Measurements from ENCODE around the gene PLG. TPM values are rescaled to one million over a fixed set of nuclear protein-coding genes. Genes with fewer than 3 reads are reported as not detected.
"Not testable (repeated sequence)": the region's sequence is repeated elsewhere in the genome, so short reads cannot be mapped to it uniquely, and the experiment has no call there.

The PLG gene
- total RNA-seq, 4 donors from 2014 or later = not detected

GRCh38 chr6:160781298-160781697, 79.3 kb downstream of the PLG start:
- no peak for TF ChIP-seq CTCF (IDR thresholded peaks at IDR 0.05)
- intact Hi-C loops (cut with DNase I; ENCODE audit: low total_unique reads) = no loop called here
- WGBS, 2 donors = 86% methylated on average over 4 of the region's 4 CpGs
- no peak overlapping the region for H3K4me3 ChIP-seq (ENCODE audit: low read depth, poor library complexity, severe bottlenecking)
- no peak for DNase-seq (ENCODE audit: low spot score in 2 of 2)

GRCh38 chr6:160782228-160782627, 80.2 kb downstream of the PLG start:
- intact Hi-C loops (cut with DNase I; ENCODE audit: low total_unique reads) = no loop called here
- no peak overlapping the region for H3K4me3 ChIP-seq (ENCODE audit: low read depth, poor library complexity, severe bottlenecking)
- WGBS, 2 donors = 72 to 85% methylated on average over 1 of the region's 1 CpG
- no peak for TF ChIP-seq POLR2A (IDR thresholded peaks at IDR 0.05)
- DNase-seq (ENCODE audit: low spot score in 2 of 2) = no peak

GRCh38 chr6:160783741-160784140, 81.7 kb downstream of the PLG start:
- intact Hi-C loops (cut with DNase I; ENCODE audit: low total_unique reads) = no loop called here
- TF ChIP-seq CTCF (IDR thresholded peaks at IDR 0.05) = no peak
- no peak for TF ChIP-seq POLR2A (IDR thresholded peaks at IDR 0.05)
- DNase-seq (ENCODE audit: low spot score in 2 of 2) = no peak
- H3K4me3 ChIP-seq (ENCODE audit: low read depth, poor library complexity, severe bottlenecking) = no peak overlapping the region
- WGBS, 2 donors = 54 to 60% methylated on average over 7 of the region's 7 CpGs

GRCh38 chr6:160788126-160788525, 86.1 kb downstream of the PLG start:
- DNase-seq (ENCODE audit: low spot score in 2 of 2); intact Hi-C loops (cut with DNase I; ENCODE audit: low total_unique reads); H3K4me3 ChIP-seq (ENCODE audit: low read depth, poor library complexity, severe bottlenecking): not testable (repeated sequence)
- 40 to 49% methylated on average over 3 of the region's 3 CpGs for WGBS, 2 donors

- intact Hi-C loops (cut with DNase I; ENCODE audit: low total_unique reads) = no loop called here
- TF ChIP-seq CTCF (IDR thresholded peaks at IDR 0.05) (no peak), POLR2A (IDR thresholded peaks at IDR 0.05) (no peak)
- 60 to 64% methylated on average over 4 of the region's 4 CpGs for WGBS, 2 donors
- no peak overlapping the region for H3K4me3 ChIP-seq (ENCODE audit: low read depth, poor library complexity, severe bottlenecking)
- no peak for DNase-seq (ENCODE audit: low spot score in 2 of 2)
Measured at GRCh38 chr6:160788806-160789205, 86.8 kb downstream of the PLG start.

GRCh38 chr6:160789263-160790027, 87.4 kb downstream of the PLG start:
- WGBS, 2 donors = 59 to 88% methylated on average over 6 to 9 of the region's 9 CpGs
- no peak overlapping the region for H3K4me3 ChIP-seq (ENCODE audit: low read depth, poor library complexity, severe bottlenecking)
- DNase-seq (ENCODE audit: low spot score in 2 of 2) = no peak

More at GRCh38 chr6:160789263-160790027, 87.4 kb downstream of the PLG start:
- no peak for TF ChIP-seq CTCF (IDR thresholded peaks at IDR 0.05)
- TF ChIP-seq POLR2A (IDR thresholded peaks at IDR 0.05) = no peak
- intact Hi-C loops (cut with DNase I; ENCODE audit: low total_unique reads) = no loop called here
